ENCODE results near the gene CTNNA2.

- TF ChIP-seq CTCF (IDR thresholded peaks at IDR 0.05; ENCODE audit: low read depth, low read length) = no peak
- no peak for TF ChIP-seq EZH2phosphoT487 (IDR thresholded peaks at IDR 0.05; ENCODE audit: low read depth)
These were observed 1078.4 kb downstream of the CTNNA2 start for GRCh38 chr2:80591233-80591632.

Measured in OCI-LY3 (cell line).